H1 (cell line): ENCODE measurements around the gene PRDX3. TPM values are rescaled to one million over a fixed set of nuclear protein-coding genes. Genes with fewer than 3 reads are reported as not detected.

Experiments used
- CTCF ChIA-PET: fragments of 300-600 bp; sonication (Branson Sonifier 250); formaldehyde crosslinking; loops from one replicate; lab custom pipeline; 2021; ENCODE audit not compliant: partially characterized antibody; lab: Charles Lee
- POLR2A ChIA-PET: fragments of 300-600 bp; sonication (Branson Sonifier 250); formaldehyde crosslinking; loops from one replicate; lab custom pipeline; 2021; ENCODE audit warnings: inconsistent platforms; ENCODE audit not compliant: partially characterized antibody; lab: Charles Lee
- DNase-seq, 2 experiments: peaks; one replicate each; pipeline versions ENCODE4 v3.0.0 to v3.0.0-alpha.2; 2010 to 2022; ENCODE audit warnings: low spot score in 2 of 2, low read depth in 1 of 2, mixed read lengths in 1 of 2
- FAIRE-seq: peaks from 2 replicates; lab custom pipeline; 2011; peaks lifted over from hg19 to GRCh38; lab: Jason Lieb, UNC
- H2AFZ ChIP-seq: 2 replicates; pipeline ENCODE4 v1.8.1; 2012; ENCODE audit warnings: low read length, inconsistent platforms
- H2AK5ac ChIP-seq: 2 replicates; pipeline ENCODE4 v1.6.1; 2013; ENCODE audit warnings: low read depth, low read length
- H2BK120ac ChIP-seq: replicated peaks from 2 replicates; pipeline ENCODE3; 2013; ENCODE audit warnings: low read depth, low read length, inconsistent platforms
- H2BK12ac ChIP-seq: 2 replicates; pipeline ENCODE4 v1.6.1; 2013; ENCODE audit warnings: low read depth, low read length
- H2BK15ac ChIP-seq: 2 replicates; pipeline ENCODE4 v1.6.1; 2013; ENCODE audit warnings: low read length
- H2BK20ac ChIP-seq: 2 replicates; pipeline ENCODE4 v1.6.1; 2013; ENCODE audit warnings: low read length
- H2BK5ac ChIP-seq: 2 replicates; pipeline ENCODE4 v1.6.1; 2013; ENCODE audit warnings: low read depth, low read length
- H3K14ac ChIP-seq: 2 replicates; pipeline ENCODE4 v1.6.1; 2013; ENCODE audit warnings: inconsistent platforms; ENCODE audit not compliant: insufficient read length
- H3K18ac ChIP-seq: 2 replicates; pipeline ENCODE4 v1.6.1; 2013; ENCODE audit warnings: low read length; ENCODE audit errors: extremely low read depth
- H3K23ac ChIP-seq: 2 replicates; pipeline ENCODE4 v1.6.1; 2013; ENCODE audit warnings: inconsistent platforms; ENCODE audit not compliant: insufficient read length
- H3K23me2 ChIP-seq: 2 replicates; pipeline ENCODE4 v1.6.1; 2013; ENCODE audit warnings: low read depth, low read length
- H3K27ac ChIP-seq: 2 replicates; pipeline ENCODE4 v1.6.1; 2011; ENCODE audit warnings: low read depth, low read length, inconsistent platforms
- H3K27me3 ChIP-seq, 4 experiments: replicated peaks in 1 of 4; 1 replicate in 1 of 4; 2 replicates in 3 of 4; pipeline versions ENCODE4 v1.6.1 to v1.8.1; 2011 to 2013; ENCODE audit warnings: low read length in 3 of 4, mild to moderate bottlenecking in 3 of 4, inconsistent platforms in 2 of 4, mixed read lengths in 2 of 4, moderate library complexity in 1 of 4; ENCODE audit not compliant: control insufficient read depth in 3 of 4, insufficient read depth in 3 of 4; ENCODE audit errors: extremely low read depth in 1 of 4
- H3K36me3 ChIP-seq, 4 experiments: 2 replicates each; pipeline versions ENCODE4 v1.6.1 to v1.8.1; 2011 to 2013; ENCODE audit warnings: mild to moderate bottlenecking in 4 of 4, low read length in 3 of 4, moderate library complexity in 2 of 4, control low read depth in 1 of 4, inconsistent platforms in 1 of 4; ENCODE audit not compliant: insufficient read depth in 4 of 4, control insufficient read depth in 2 of 4
- H3K4ac ChIP-seq: replicated peaks from 2 replicates; pipeline ENCODE3; 2013; ENCODE audit warnings: low read length, low read depth, mixed read lengths, inconsistent platforms; ENCODE audit not compliant: insufficient read length
- H3K4me1 ChIP-seq, 4 experiments: replicated peaks in 1 of 4; 1 replicate in 1 of 4; 2 replicates in 3 of 4; pipeline versions ENCODE4 v1.6.1 to v1.8.1; 2011 to 2013; ENCODE audit warnings: low read length in 3 of 4, inconsistent platforms in 2 of 4, mixed read lengths in 1 of 4; ENCODE audit not compliant: insufficient read depth in 4 of 4, control insufficient read depth in 3 of 4
- H3K4me2 ChIP-seq, 2 experiments: 2 replicates each; pipeline versions ENCODE4 v1.6.1 to v1.8.1; 2011 to 2013; ENCODE audit warnings: low read depth in 2 of 2, low read length in 2 of 2, control low read depth in 1 of 2, inconsistent platforms in 1 of 2, mild to moderate bottlenecking in 1 of 2; ENCODE audit not compliant: insufficient read depth in 1 of 2
- H3K4me3 ChIP-seq, 4 experiments: fragments of 200-600, 300-600 bp in 1 of 4; sonication (generic), shearing (Covaris generic), sonication (Bioruptor Twin) in 1 of 4; 2 replicates each; pipeline versions ENCODE4 v1.5.1 to v1.8.1; 2011 to 2016; ENCODE audit warnings: low read length in 4 of 4, low read depth in 3 of 4, control low read depth in 2 of 4, inconsistent platforms in 2 of 4, mild to moderate bottlenecking in 2 of 4, mixed read lengths in 1 of 4, moderate library complexity in 1 of 4; ENCODE audit not compliant: insufficient read depth in 2 of 4; ENCODE audit errors: extremely low read depth in 1 of 4
- H3K56ac ChIP-seq: replicated peaks from 2 replicates; pipeline ENCODE3; 2013; ENCODE audit warnings: low read depth, mild to moderate bottlenecking, mixed read lengths, low read length, inconsistent platforms; ENCODE audit not compliant: insufficient read length
- H3K79me1 ChIP-seq: 2 replicates; pipeline ENCODE4 v1.6.1; 2013; ENCODE audit warnings: low read depth, low read length, control low read depth
- H3K79me2 ChIP-seq, 2 experiments: 2 replicates each; pipeline versions ENCODE4 v1.6.1 to v1.8.1; 2012 to 2013; ENCODE audit warnings: low read length in 2 of 2, mild to moderate bottlenecking in 2 of 2, inconsistent platforms in 1 of 2; ENCODE audit not compliant: insufficient read depth in 2 of 2, control insufficient read depth in 1 of 2
- H3K9ac ChIP-seq, 4 experiments: replicated peaks in 1 of 4; 1 replicate in 1 of 4; 2 replicates in 3 of 4; pipeline versions ENCODE4 v1.6.1 to v1.8.1; 2011 to 2013; ENCODE audit warnings: low read depth in 3 of 4, low read length in 3 of 4, control low read depth in 2 of 4, mild to moderate bottlenecking in 2 of 4, moderate library complexity in 2 of 4, inconsistent platforms in 1 of 4; ENCODE audit errors: extremely low read depth in 1 of 4
- H3K9me3 ChIP-seq, 2 experiments: 2 replicates each; pipeline versions ENCODE4 v1.6.1 to v1.8.1; 2012 to 2013; ENCODE audit warnings: mild to moderate bottlenecking in 2 of 2, moderate library complexity in 2 of 2, control low read depth in 1 of 2, inconsistent platforms in 1 of 2, low read depth in 1 of 2, low read length in 1 of 2, mixed read lengths in 1 of 2; ENCODE audit not compliant: insufficient read depth in 2 of 2
- H4K20me1 ChIP-seq, 2 experiments: replicated peaks in 1 of 2; 2 replicates each; pipeline versions ENCODE3 to v1.8.1; 2011 to 2013; ENCODE audit warnings: inconsistent platforms in 2 of 2, low read length in 2 of 2, mild to moderate bottlenecking in 1 of 2; ENCODE audit not compliant: insufficient read depth in 2 of 2, control insufficient read depth in 1 of 2
- H4K5ac ChIP-seq: 2 replicates; pipeline ENCODE4 v1.6.1; 2013; ENCODE audit warnings: low read length, low read depth, mixed read lengths, inconsistent platforms; ENCODE audit not compliant: insufficient read length
- H4K8ac ChIP-seq: 2 replicates; pipeline ENCODE4 v1.8.0; 2013; ENCODE audit warnings: mild to moderate bottlenecking, moderate library complexity, low read length, inconsistent platforms; ENCODE audit not compliant: insufficient read depth; ENCODE audit errors: extremely low read depth
- H4K91ac ChIP-seq: replicated peaks from 2 replicates; pipeline ENCODE3; 2013; ENCODE audit warnings: low read length, mixed read lengths, inconsistent platforms; ENCODE audit not compliant: insufficient read length
- CBX5 ChIP-seq: fragments of 300-800, 300-1000 bp; sonication (generic); IDR thresholded peaks from 2 replicates; pipeline ENCODE4 v1.7.1; 2016; ENCODE audit warnings: antibody characterized with exemption, low read length, low read depth
- CREB1 ChIP-seq: IDR thresholded peaks from 2 replicates; pipeline ENCODE4 v1.6.1; 2012; ENCODE audit warnings: inconsistent platforms
- CTBP2 ChIP-seq: IDR thresholded peaks from 2 replicates; pipeline ENCODE4 v1.7.0; 2011; ENCODE audit warnings: borderline replicate concordance, mild to moderate bottlenecking, moderate library complexity, mixed read lengths, low read length; ENCODE audit not compliant: insufficient read depth, insufficient read length
- EGR1 ChIP-seq: IDR thresholded peaks from 2 replicates; pipeline ENCODE4 v1.6.1; 2011; ENCODE audit warnings: low read depth, low read length, borderline replicate concordance
- EP300 ChIP-seq, 2 experiments: IDR thresholded peaks; 1 replicate in 1 of 2; 2 replicates in 1 of 2; pipeline ENCODE4 v1.6.1; 2011 to 2012; ENCODE audit warnings: low read depth in 2 of 2, low read length in 2 of 2, mild to moderate bottlenecking in 2 of 2, borderline replicate concordance in 1 of 2, inconsistent platforms in 1 of 2, moderate library complexity in 1 of 2
- KDM1A ChIP-seq: fragments of 200-600, 300-600 bp; sonication (generic); IDR thresholded peaks from 2 replicates; pipeline ENCODE4 v1.7.1; 2016; ENCODE audit warnings: mild to moderate bottlenecking, low read length, borderline replicate concordance
- SIN3A ChIP-seq, 2 experiments: IDR thresholded peaks in 1 of 2; conservative IDR thresholded peaks in 1 of 2; 2 replicates each; pipeline ENCODE4 v1.6.1; 2011 to 2012; ENCODE audit warnings: low read length in 2 of 2, improper control_type of control experiment in 1 of 2, low read depth in 1 of 2, mild to moderate bottlenecking in 1 of 2
- TAF7 ChIP-seq: optimal IDR thresholded peaks from 2 replicates; pipeline ENCODE3; 2011; ENCODE audit warnings: low read depth, mild to moderate bottlenecking, inconsistent platforms, low read length, moderate library complexity, borderline replicate concordance
- TEAD4 ChIP-seq: IDR thresholded peaks from 2 replicates; pipeline ENCODE4 v1.6.1; 2012; ENCODE audit warnings: low read depth, low read length, inconsistent platforms, mixed read lengths
- YY1 ChIP-seq: IDR thresholded peaks from 2 replicates; pipeline ENCODE4 v1.6.1; 2011; ENCODE audit warnings: low read depth, mild to moderate bottlenecking, low read length
- WGBS, 2 experiments: shearing (Covaris generic) in 1 of 2; methylation state at CpG; one replicate each; pipeline versions ENCODE4 v1.1.6 to v1.1.7; 2013 to 2015; ENCODE audit warnings: low lambda C conversion rate in 2 of 2, mixed read lengths in 2 of 2, inconsistent platforms in 1 of 2, low coverage in 1 of 2, missing lambda C conversion rate in 1 of 2; ENCODE audit not compliant: insufficient replicate concordance in 2 of 2, insufficient coverage in 1 of 2, insufficient read length in 1 of 2; ENCODE audit errors: extremely low coverage in 1 of 2, missing lambda C conversion rate in 1 of 2; 5-methylcytosine and 5-hydroxymethylcytosine counted together
- polyA plus RNA-seq, 7 experiments: library from polyadenylated mRNA; depleted of rRNA in 3 of 7; stranded (reverse) in 5 of 7; unstranded in 2 of 7; fragments of >200 nt in 5 of 7; fragments of 200-250 nt in 2 of 7; gene quantifications; 1 replicate in 5 of 7; 2 replicates in 1 of 7; 4 replicates in 1 of 7; pipeline versions ENCODE4 v1.2.1 to v1.2.3, GENCODE V29; 2011 to 2013; ENCODE audit warnings: missing spikeins in 2 of 7, mixed read lengths in 2 of 7
- total RNA-seq: library from RNA; stranded (reverse); fragmentation: NEBNext Ultra II Directional; extraction: Animal tissue kit (Norgen Biotek cat#: 25700); gene quantifications from 2 replicates; pipeline ENCODE4 v1.2.1, GENCODE V29; 2021

The PRDX3 gene
- total and polyA plus RNA-seq, 2 of the 8 experiments (the other 6 are each of a cell fraction or from before 2014, with no cell fraction given): 201 to 208 TPM

GRCh38 chr10:119131512-119132240 lies 46.9 kb downstream of the PRDX3 start:
- H3K36me3 ChIP-seq: peaks cover 18 to 57% (median 39%) of the 10 kb centered on the region in 4 experiments; a peak in 7 of 8 replicates
- no peak overlapping the region for H4K91ac ChIP-seq
- no peak overlapping the region for H3K14ac ChIP-seq
- H2BK120ac ChIP-seq: no peak overlapping the region
- H3K27ac ChIP-seq: no peak overlapping the region
- H2AFZ ChIP-seq: no peak overlapping the region
- H4K20me1 ChIP-seq: no peaks in the 10 kb centered on the region
- H2BK12ac ChIP-seq: no peak overlapping the region
- H3K9ac ChIP-seq: no peak overlapping the region
- no peaks in the 10 kb centered on the region for H3K4me1 ChIP-seq
- H3K23me2 ChIP-seq: no peaks in the 10 kb centered on the region
- CTCF ChIA-PET: interaction anchor here (0.9 to 1.1 kb wide), 2 partner anchors 8 to 1905 kb away, joined by 3 to 4 read pairs; no protein-coding TSS in a partner anchor
- no peak overlapping the region for H2BK20ac ChIP-seq
- H3K56ac ChIP-seq: no peak overlapping the region
- POLR2A ChIA-PET: interaction anchor here (0.6 to 2.3 kb wide), 4 partner anchors 8 to 19 kb away, joined by 3 to 7 read pairs (median 4); no protein-coding TSS in a partner anchor
- H3K18ac ChIP-seq: no peak overlapping the region
- H2AK5ac ChIP-seq: no peak overlapping the region
- no peak overlapping the region for H3K4me3 ChIP-seq
- H3K23ac ChIP-seq: no peak overlapping the region
- no peak overlapping the region for H3K4ac ChIP-seq
- no peak for FAIRE-seq
- 88% methylated on average over 10 of the region's 10 CpGs; no CpG with 5 or more reads in 1 of the 2 experiments for WGBS, 2 experiments
- no peak overlapping the region for H3K4me2 ChIP-seq
- no peak for DNase-seq
- no peak overlapping the region for H4K5ac ChIP-seq
- no peaks in the 10 kb centered on the region for H3K27me3 ChIP-seq
- no peaks in the 10 kb centered on the region for H3K79me2 ChIP-seq
- H3K79me1 ChIP-seq: no peaks in the 10 kb centered on the region
- no peak overlapping the region for H2BK15ac ChIP-seq
- no peak overlapping the region for H4K8ac ChIP-seq
- no peaks in the 10 kb centered on the region for H3K9me3 ChIP-seq
- no peak overlapping the region for H2BK5ac ChIP-seq
- no peak for TF ChIP-seq CTBP2
- TF ChIP-seq SIN3A (conservative IDR thresholded peaks at IDR 0.05 in 1 of 2, IDR thresholded peaks at IDR 0.05 in 1 of 2; ENCODE audit: low read depth in 1 of 2, low read length in 2 of 2): no peak
- no peak for TF ChIP-seq CREB1
- TF ChIP-seq CBX5: no peak
- no peak for TF ChIP-seq KDM1A
- no peak for TF ChIP-seq YY1
- TF ChIP-seq EGR1: no peak
- TF ChIP-seq TEAD4: no peak
- TF ChIP-seq EP300 (IDR thresholded peaks at IDR 0.05; ENCODE audit: borderline replicate concordance in 1 of 2, low read depth in 2 of 2, low read length in 2 of 2): no peak
- no peak for TF ChIP-seq TAF7
